22Rv1 (cell line): ENCODE results near the gene ACSF3.

ENCODE experiments used
- CTCF ChIP-seq: fragments of 450-650 bp; IDR thresholded peaks from 2 replicates; pipeline ENCODE4 v1.5.1; 2017; ENCODE audit warnings: mild to moderate bottlenecking
- ZFX ChIP-seq: fragments of 450-650 bp; IDR thresholded peaks from 2 replicates; pipeline ENCODE4 v1.6.1; 2017; ENCODE audit warnings: antibody characterized with exemption, borderline replicate concordance

DNA sequence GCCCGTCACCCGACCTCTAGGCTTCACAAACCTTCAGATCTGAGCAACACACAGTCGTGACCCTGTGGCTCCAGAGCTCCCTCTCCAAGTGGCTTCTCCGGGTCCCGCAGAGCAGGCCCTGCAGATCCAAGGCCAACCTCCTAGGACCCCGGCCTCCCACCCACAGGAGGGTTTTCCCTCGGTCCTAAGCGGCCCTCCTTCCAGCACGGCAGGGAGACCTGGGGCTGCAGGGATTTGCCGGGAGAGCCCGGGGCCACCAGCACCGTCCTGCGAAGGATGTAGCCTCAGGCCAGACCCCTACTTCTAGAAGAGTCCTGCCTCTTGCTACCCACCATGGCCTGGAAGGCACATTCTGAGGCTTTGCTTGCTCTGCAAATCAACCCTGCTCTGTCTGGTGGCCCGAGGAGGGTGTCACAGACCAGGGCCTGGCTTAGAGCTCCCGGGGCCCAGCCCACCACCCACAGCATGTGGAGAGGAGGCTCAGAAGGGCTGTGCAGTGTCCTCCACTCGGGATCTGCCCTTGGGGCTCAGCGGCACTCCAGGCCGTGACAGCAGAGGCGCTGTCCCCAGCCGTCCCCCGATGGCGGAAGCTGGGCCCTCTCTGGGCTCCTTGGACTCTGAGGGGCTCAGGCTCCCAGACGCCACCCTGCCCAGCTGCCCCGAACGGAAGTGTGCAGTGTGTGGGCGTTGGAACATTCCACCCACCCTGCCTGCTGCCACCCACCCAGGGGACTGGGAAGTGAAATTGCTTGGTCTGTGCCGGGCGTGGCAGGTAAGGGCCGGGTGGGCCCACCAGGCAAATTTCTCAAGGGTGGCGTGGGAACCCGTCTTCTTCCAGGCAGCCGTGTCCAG, 28.8 kb upstream of the ACSF3 start:
- TF ChIP-seq CTCF, result no peak
- TF ChIP-seq ZFX, result no peak
